HCT116 (cell line): Measurements from ENCODE around the gene IFIH1. TPM values are rescaled to one million over a fixed set of nuclear protein-coding genes. Genes with fewer than 3 reads are reported as not detected.

Experiments
- ATAC-seq: fragments of 200-7000 bp; cut with Tn5 transposase; 2 replicates; pipeline ENCODE4 v1.9.1; 2020; ENCODE audit warnings: mild to moderate bottlenecking, moderate library complexity
- BruUV-seq: library from RNA; stranded (reverse); fragments of 400-500 nt; replicated peaks from 2 replicates; lab custom pipeline; 2021; lab: Mats Ljungman, UMichigan
- CTCF ChIA-PET: fragments of 300-600 bp; sonication (Branson Sonifier 250); formaldehyde crosslinking; loops from one replicate; lab custom pipeline; 2021; ENCODE audit warnings: antibody characterized with exemption; lab: Charles Lee
- POLR2A ChIA-PET: fragments of 300-600, 350-600 bp; sonication (Branson Sonifier 250); formaldehyde crosslinking; loops from one replicate; lab custom pipeline; 2021; ENCODE audit warnings: antibody characterized with exemption; lab: Charles Lee
- RAD21 ChIA-PET, 2 experiments: fragments of 300-600 bp; sonication (Branson Sonifier 250); formaldehyde crosslinking; loops; one replicate each; lab custom pipeline; 2023; ENCODE audit warnings: low total read pairs in 2 of 2; ENCODE audit not compliant: uncharacterized antibody in 2 of 2, unreplicated experiment in 2 of 2, low non-redundant PET in 1 of 2; lab: Charles Lee
- DNase-seq: peaks from one replicate; pipeline ENCODE4 v3.0.0-alpha.2; 2010; ENCODE audit warnings: low read depth, low spot score
- H2AFZ ChIP-seq: fragments of 200-600 bp; shearing (Covaris generic), sonication (generic); 2 replicates; pipeline ENCODE4 v1.6.1; 2017; ENCODE audit warnings: low read depth, mixed run types, mixed read lengths, antibody characterized with exemption, low read length; ENCODE audit not compliant: poor library complexity, severe bottlenecking
- H3K27ac ChIP-seq: 2 replicates; pipeline ENCODE4 v1.5.1; 2012; ENCODE audit warnings: low read depth, low read length
- H3K27me3 ChIP-seq: fragments of 200-600 bp; sonication (generic); 2 replicates; pipeline ENCODE4 v1.6.1; 2016; ENCODE audit warnings: mixed run types, low read length, mixed read lengths; ENCODE audit not compliant: insufficient read depth
- H3K36me3 ChIP-seq, 2 experiments: fragments of 200-500 bp in 1 of 2; fragments of 200-600 bp in 1 of 2; sonication (Bioruptor generic) in 1 of 2; sonication (generic) in 1 of 2; 2 replicates each; pipeline versions ENCODE4 v1.5.1 to v1.6.1; 2014 to 2016; ENCODE audit warnings: low read length in 2 of 2, inconsistent platforms in 1 of 2, mixed read lengths in 1 of 2, mixed run types in 1 of 2; ENCODE audit not compliant: insufficient read depth in 2 of 2, control insufficient read depth in 1 of 2
- H3K4me1 ChIP-seq, 2 experiments: fragments of 200-600 bp in 1 of 2; sonication (generic) in 1 of 2; 2 replicates each; pipeline versions ENCODE4 v1.5.1 to v1.6.1; 2012 to 2017; ENCODE audit warnings: low read length in 2 of 2, inconsistent platforms in 1 of 2, mild to moderate bottlenecking in 1 of 2, mixed read lengths in 1 of 2, mixed run types in 1 of 2, moderate library complexity in 1 of 2; ENCODE audit not compliant: insufficient read depth in 2 of 2, control insufficient read depth in 1 of 2
- H3K4me2 ChIP-seq: fragments of 200-600 bp; sonication (generic); 2 replicates; pipeline ENCODE4 v1.6.1; 2017; ENCODE audit warnings: mixed run types, low read length, mixed read lengths
- H3K4me3 ChIP-seq, 2 experiments: fragments of 200-600 bp in 1 of 2; sonication (generic) in 1 of 2; replicated peaks in 1 of 2; 2 replicates each; pipeline ENCODE4 v1.5.1; 2011 to 2016; ENCODE audit warnings: low read length in 2 of 2, control low read depth in 1 of 2, low read depth in 1 of 2, mild to moderate bottlenecking in 1 of 2, mixed read lengths in 1 of 2, mixed run types in 1 of 2
- H3K79me2 ChIP-seq: fragments of 200-600 bp; sonication (generic); 2 replicates; pipeline ENCODE4 v1.6.1; 2017; ENCODE audit warnings: mild to moderate bottlenecking, mixed run types, low read length, moderate library complexity, mixed read lengths; ENCODE audit not compliant: insufficient read depth
- H3K9ac ChIP-seq: fragments of 200-600 bp; sonication (generic); 2 replicates; pipeline ENCODE4 v1.6.1; 2016; ENCODE audit warnings: low read length, mixed read lengths
- H3K9me2 ChIP-seq: fragments of 200-600 bp; sonication (generic), shearing (Covaris generic); 2 replicates; pipeline ENCODE4 v1.6.1; 2017; ENCODE audit warnings: mixed run types, mild to moderate bottlenecking, moderate library complexity; ENCODE audit not compliant: insufficient read depth
- H3K9me3 ChIP-seq, 2 experiments: fragments of 200-500 bp in 1 of 2; fragments of 200-600 bp in 1 of 2; sonication (Bioruptor generic) in 1 of 2; sonication (generic) in 1 of 2; 2 replicates each; pipeline ENCODE4 v1.6.1; 2014 to 2017; ENCODE audit warnings: low read length in 2 of 2, mixed read lengths in 2 of 2, inconsistent platforms in 1 of 2, low read depth in 1 of 2, mild to moderate bottlenecking in 1 of 2, mixed run types in 1 of 2, moderate library complexity in 1 of 2; ENCODE audit not compliant: control insufficient read depth in 1 of 2, insufficient read depth in 1 of 2
- H4K20me1 ChIP-seq: fragments of 200-600 bp; sonication (generic), shearing (Covaris generic); 2 replicates; pipeline ENCODE4 v1.6.1; 2017; ENCODE audit warnings: mixed run types, mild to moderate bottlenecking, moderate library complexity; ENCODE audit not compliant: insufficient read depth
- CBX3 ChIP-seq: IDR thresholded peaks from 2 replicates; pipeline ENCODE4 v1.6.1; 2012; ENCODE audit warnings: low read depth
- EZH2 ChIP-seq: fragments of 200-600 bp; sonication (generic); IDR thresholded peaks from 2 replicates; pipeline ENCODE4 v1.6.1; 2017; ENCODE audit warnings: antibody characterized with exemption, mixed run types
- EZH2phosphoT487 ChIP-seq: fragments of 200-600 bp; IDR thresholded peaks from 2 replicates; pipeline ENCODE4 v1.6.1; 2018; ENCODE audit warnings: antibody characterized with exemption, borderline replicate concordance
- FOSL1 ChIP-seq: IDR thresholded peaks from 2 replicates; pipeline ENCODE4 v1.6.1; 2012; ENCODE audit warnings: low read depth
- POLR2A ChIP-seq: IDR thresholded peaks from 2 replicates; pipeline ENCODE4 v1.7.0; 2011; ENCODE audit warnings: borderline replicate concordance; ENCODE audit not compliant: insufficient read depth, insufficient read length; ENCODE audit errors: extremely low read depth
- POLR2AphosphoS5 ChIP-seq: IDR thresholded peaks from 2 replicates; pipeline ENCODE4 v1.6.1; 2011; ENCODE audit warnings: mild to moderate bottlenecking, low read depth, low read length, moderate library complexity
- RAD21 ChIP-seq: IDR thresholded peaks from 2 replicates; pipeline ENCODE4 v1.6.1; 2012; ENCODE audit warnings: low read depth, mild to moderate bottlenecking
- SIN3A ChIP-seq: IDR thresholded peaks from 2 replicates; pipeline ENCODE4 v1.6.1; 2012; ENCODE audit warnings: low read depth
- SP1 ChIP-seq: IDR thresholded peaks from 2 replicates; pipeline ENCODE4 v1.6.1; 2012; ENCODE audit warnings: low read depth
- TCF7L2 ChIP-seq: IDR thresholded peaks from 2 replicates; pipeline ENCODE4 v1.7.0; 2011; ENCODE audit warnings: borderline replicate concordance, inconsistent platforms; ENCODE audit not compliant: insufficient read depth, insufficient read length; ENCODE audit errors: extremely low read depth
- YY1 ChIP-seq: IDR thresholded peaks from 2 replicates; pipeline ENCODE4 v1.6.1; 2011; ENCODE audit warnings: low read length, low read depth, moderate library complexity, mild to moderate bottlenecking; ENCODE audit not compliant: insufficient replicate concordance; ENCODE audit errors: extremely low read depth
- ZBTB33 ChIP-seq: IDR thresholded peaks from 2 replicates; pipeline ENCODE4 v1.6.1; 2011; ENCODE audit warnings: mild to moderate bottlenecking, low read length, moderate library complexity; ENCODE audit not compliant: insufficient replicate concordance; ENCODE audit errors: extremely low read depth
- ZNF274 ChIP-seq: fragments of 200-500 bp; sonication (Bioruptor generic); IDR thresholded peaks from 2 replicates; pipeline ENCODE4 v1.6.1; 2014; ENCODE audit warnings: mild to moderate bottlenecking, low read depth, low read length, inconsistent platforms
- intact Hi-C: fragments of 100-400 bp; cut with micrococcal nuclease; formaldehyde crosslinking; loops from 2 replicates; pipeline ENCODE4 v1.10.0; 2022
- total RNA-seq: library from RNA; stranded (reverse); gene quantifications from one replicate; pipeline ENCODE4 v1.2.1, GENCODE V29; 2021; ENCODE audit not compliant: unreplicated experiment
- TF ChIP-seq, protein P1 (sequence below): IDR thresholded peaks from 2 replicates; pipeline ENCODE4 v1.6.1; 2012

The IFIH1 gene
- total RNA-seq, 1 experiment from 2014 or later = 7.0 TPM

- Histone ChIP-seq H3K9ac (no peak overlapping the region), H3K4me3 (no peak overlapping the region), H3K79me2 (no peaks in the 10 kb centered on the region), H3K9me3 (no peaks in the 10 kb centered on the region), H3K36me3 (no peaks in the 10 kb centered on the region), H3K27ac (no peak overlapping the region), H2AFZ (no peak overlapping the region), H4K20me1 (no peaks in the 10 kb centered on the region), H3K9me2 (no peaks in the 10 kb centered on the region), H3K27me3 (no peaks in the 10 kb centered on the region), H3K4me1 (no peaks in the 10 kb centered on the region), H3K4me2 (no peak overlapping the region)
- ATAC-seq = no peak
- RAD21 ChIA-PET = no interaction called here
- BruUV-seq = no TSS peak
- CTCF ChIA-PET = interaction anchor here (1.2 kb wide), 1 partner anchor 15 kb away, joined by 6 read pairs; no protein-coding TSS in a partner anchor
- intact Hi-C loops = no loop called here
- POLR2A ChIA-PET = no interaction called here
- TF ChIP-seq TCF7L2 (no peak), FOSL1 (no peak), POLR2A (no peak), CBX3 (no peak), POLR2AphosphoS5 (no peak), ZBTB33 (no peak), YY1 (no peak), SIN3A (no peak), ZNF274 (no peak), SP1 (no peak), EZH2 (no peak), RAD21 (no peak), EZH2phosphoT487 (no peak)
- TF ChIP-seq, protein P1, sequence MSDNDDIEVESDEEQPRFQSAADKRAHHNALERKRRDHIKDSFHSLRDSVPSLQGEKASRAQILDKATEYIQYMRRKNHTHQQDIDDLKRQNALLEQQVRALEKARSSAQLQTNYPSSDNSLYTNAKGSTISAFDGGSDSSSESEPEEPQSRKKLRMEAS = no peak
- DNase-seq = no peak
These were observed 35.6 kb downstream of the IFIH1 start for GRCh38 chr2:162282765-162283425.
